GM18873 (cell line): ENCODE results near the gene CTU2.
"Not testable (repeated sequence)": the region's sequence is repeated elsewhere in the genome, so short reads cannot be mapped to it uniquely, and the experiment has no call there.

Experiments
- ATAC-seq: cut with Tn5 transposase; IDR thresholded peaks from one replicate; pipeline ENCODE4 v1.9.1; 2021; ENCODE audit warnings: mild to moderate bottlenecking, moderate library complexity, moderate number of reproducible peaks; ENCODE audit not compliant: unreplicated experiment, low FRiP score

The CTU2 gene

GRCh38 chr16:88706229-88706964 is at the start of gene CTU2, which contains the start of gene RNF166:
TSS of gene CTU2 (plus strand) at chr16:88706503. CDS start at chr16:88706531, 28 bp downstream.
TSS of gene RNF166 (minus strand) at chr16:88706408. CDS start at chr16:88706325, 83 bp downstream.
- ATAC-seq, result peak; percentile 44

GRCh38 chr16:88657371-88657770 is 48.9 kb upstream of the CTU2 start:
- no peak for ATAC-seq

- ATAC-seq, result no peak
Measured at GRCh38 chr16:88658714-88659113, 47.6 kb upstream of the CTU2 start.

GRCh38 chr16:88659160-88659559 is 47.1 kb upstream of the CTU2 start:
- ATAC-seq, result no peak

- ATAC-seq, result no peak
Measured at GRCh38 chr16:88661468-88661867, 44.8 kb upstream of the CTU2 start.

- no peak for ATAC-seq
Measured at GRCh38 chr16:88662222-88662842, 44.0 kb upstream of the CTU2 start.

GRCh38 chr16:88662843-88663606 is 43.3 kb upstream of the CTU2 start, which contains the start of gene MVD:
TSS of gene MVD (minus strand) at chr16:88663091. CDS start at chr16:88663080, 11 bp downstream.
- peak; percentile 92 for ATAC-seq

GRCh38 chr16:88665148-88665547 is 41.2 kb upstream of the CTU2 start:
- ATAC-seq, result no peak

GRCh38 chr16:88665570-88665969 is 40.7 kb upstream of the CTU2 start:
- ATAC-seq, result no peak

- ATAC-seq, result no peak
Measured at GRCh38 chr16:88667461-88667860, 38.8 kb upstream of the CTU2 start.

- ATAC-seq, result not testable (repeated sequence)
Measured at GRCh38 chr16:88669493-88669892, 36.8 kb upstream of the CTU2 start.

- no peak for ATAC-seq
Measured at GRCh38 chr16:88669980-88670379, 36.3 kb upstream of the CTU2 start.

- no peak for ATAC-seq
Measured at GRCh38 chr16:88671806-88672205, 34.5 kb upstream of the CTU2 start.

GRCh38 chr16:88672776-88673175 is 33.5 kb upstream of the CTU2 start:
- ATAC-seq, result no peak

GRCh38 chr16:88673716-88674379 is 32.5 kb upstream of the CTU2 start:
- no peak for ATAC-seq

- ATAC-seq, result no peak
Measured at GRCh38 chr16:88676502-88677242, 29.6 kb upstream of the CTU2 start.

GRCh38 chr16:88677721-88678120 is 28.6 kb upstream of the CTU2 start:
- ATAC-seq, result no peak

- no peak for ATAC-seq
Measured at GRCh38 chr16:88678224-88678979, 27.9 kb upstream of the CTU2 start.

GRCh38 chr16:88680554-88681083 is 25.7 kb upstream of the CTU2 start:
- no peak for ATAC-seq
